Ovary (tissue), 9 donors: ENCODE results near the gene CSAG3. TPM values are rescaled to one million over a fixed set of nuclear protein-coding genes. Genes with fewer than 3 reads are reported as not detected.
"Not testable (repeated sequence)": the region's sequence is repeated elsewhere in the genome, so short reads cannot be mapped to it uniquely, and the experiment has no call there.

Experiments
- DNase-seq, 5 donors: peaks; one replicate each; pipeline ENCODE4 v3.0.0-alpha.2; 2019 to 2020
- H3K27ac ChIP-seq, 2 donors: fragments of 200-600 bp; one replicate each; pipeline versions ENCODE4 v1.5.1 to v1.8.0; 2019 to 2022
- H3K27me3 ChIP-seq: fragments of 200-600 bp; one replicate; pipeline ENCODE4 v1.8.0; 2022
- H3K36me3 ChIP-seq: fragments of 200-600 bp; sonication (generic); one replicate; pipeline ENCODE4 v1.5.1; 2019
- H3K4me1 ChIP-seq: one replicate; pipeline ENCODE4 v1.8.1; 2013; ENCODE audit warnings: mild to moderate bottlenecking, moderate library complexity; ENCODE audit not compliant: insufficient read depth
- H3K4me3 ChIP-seq: fragments of 200-600 bp; sonication (generic); one replicate; pipeline ENCODE4 v1.5.1; 2017
- H3K9me3 ChIP-seq, 2 donors: fragments of 200-600 bp in 1 of 2; sonication (generic) in 1 of 2; one replicate each; pipeline versions ENCODE4 v1.5.1 to v1.8.1; 2013 to 2019; ENCODE audit warnings: mild to moderate bottlenecking in 1 of 2, moderate library complexity in 1 of 2
- EP300 ChIP-seq: sonication (generic); formaldehyde crosslinking; IDR thresholded peaks from one replicate; pipeline ENCODE4 v1.6.1; 2017; ENCODE audit warnings: antibody characterized with exemption
- POLR2A ChIP-seq: fragments of 450-650 bp; IDR thresholded peaks from one replicate; pipeline ENCODE4 v1.6.1; 2017; ENCODE audit warnings: antibody characterized with exemption, mild to moderate bottlenecking, moderate library complexity
- WGBS, 3 donors: extraction: QIAGEN DNeasy Blood & Tissue Kit in 1 of 3; methylation state at CpG; one replicate each; pipeline versions ENCODE4 v1.1.5 to v1.1.7; 2013 to 2017; 5-methylcytosine and 5-hydroxymethylcytosine counted together
- intact Hi-C, 4 donors: fragments of 100-400 bp; cut with DNase I; formaldehyde crosslinking; loops; one replicate each; pipeline versions ENCODE4 v1.11.0 to v1.15.1; 2022 to 2023
- polyA plus RNA-seq, 2 donors: library from polyadenylated mRNA; stranded (reverse); fragments of 200-250 nt in 1 of 2; fragments of 350-450 nt in 1 of 2; fragmentation: Illumina TruSeq in 1 of 2; extraction: RNeasy Lipid Tissue Mini Kit (QIAGEN cat#74804) in 1 of 2; gene quantifications; one replicate each; pipeline ENCODE4 v1.2.3, GENCODE V29; 2013 to 2014
- total RNA-seq, 7 donors: library from RNA; depleted of rRNA in 2 of 7; stranded (reverse); fragments of >200 nt in 2 of 7; fragmentation: NEBNext Ultra II Directional in 3 of 7; extraction: Animal tissue kit (Norgen Biotek cat#: 25700) in 3 of 7; gene quantifications; one replicate each; pipeline versions ENCODE4 v1.1.0 to v1.2.4, GENCODE V29; 2016 to 2023
- TF ChIP-seq, protein P1 (sequence below), 3 donors: fragments of 450-650 bp in 2 of 3; fragments of 200-600 bp in 1 of 3; IDR thresholded peaks; one replicate each; pipeline versions ENCODE4 v1.5.1 to v1.8.0; 2016 to 2022; ENCODE audit warnings: antibody characterized with exemption in 3 of 3, mild to moderate bottlenecking in 1 of 3
- donor health status: DM: no; HTN: no; CAD: no; lungs with moderate emphysema.
- donor health status: DM: no; HTN: no; CAD: no.
- donor health status: Bipolar disorder and iron deficiency.
- donor health status: DM: yes; HTN: yes; CAD: no.
- donor health status: DM: no; HTN: no; CAD: no.
- donor health status: DM: yes; HTN: yes; CAD: no.

The CSAG3 gene
- total and polyA plus RNA-seq, 9 donors, result not detected

- H3K36me3 ChIP-seq, intact Hi-C loops, H3K4me1 ChIP-seq, H3K9me3 ChIP-seq, H3K27me3 ChIP-seq, H3K4me3 ChIP-seq, H3K27ac ChIP-seq: not testable (repeated sequence)
- 63 to 64% (median 63%) methylated on average over 9 of the region's 9 CpGs for WGBS, 3 donors
- peak in 1 of 5 donors; percentile 1 for DNase-seq
Measured at GRCh38 chrX:152766562-152766961, 7.5 kb downstream of the CSAG3 start.

DNA sequence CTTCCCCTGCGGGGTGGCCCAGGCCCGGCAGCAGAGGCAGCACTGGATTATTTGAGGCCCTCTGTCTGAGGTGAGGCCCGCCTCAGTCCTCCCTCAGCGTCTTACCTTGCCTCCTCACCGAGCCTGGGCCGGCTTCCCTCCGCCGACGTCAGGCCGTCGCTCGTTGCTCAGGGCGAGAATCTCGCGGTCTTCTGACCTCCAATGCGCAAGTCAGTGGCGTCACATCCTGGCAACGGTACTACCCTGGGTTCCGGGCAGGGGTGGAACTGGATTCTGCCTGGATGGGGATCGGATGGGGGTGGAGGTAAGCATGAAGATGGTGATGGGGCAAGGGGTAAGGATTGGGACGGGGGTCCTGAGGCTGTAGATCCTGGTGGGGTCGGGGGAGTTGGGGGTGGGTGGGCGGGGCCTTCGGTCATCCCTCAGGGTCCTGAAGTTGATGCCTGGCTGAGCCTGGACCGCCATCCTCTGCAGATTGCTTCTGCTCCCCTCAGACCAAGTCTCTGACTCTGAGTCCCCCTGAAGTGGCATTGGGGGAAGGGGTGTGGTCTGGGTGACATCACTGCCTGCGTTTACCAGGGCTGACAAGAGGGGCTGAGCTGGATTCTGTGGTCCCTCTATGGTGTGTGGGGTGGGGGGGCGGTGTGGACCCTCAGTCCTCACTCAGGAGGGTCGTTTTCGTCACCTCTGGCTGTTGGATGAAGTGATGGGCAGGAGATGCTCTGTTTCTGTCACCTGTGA is 10.7 kb downstream of the CSAG3 start, which contains the start of gene MAGEA6:
MAGEA6 (minus strand) TSS at position 141 of the 741 bp plus-strand sequence. CDS start 2,039 bp downstream, outside the sequence.
- H3K27ac ChIP-seq, DNase-seq, H3K4me3 ChIP-seq, H3K36me3 ChIP-seq, H3K4me1 ChIP-seq, intact Hi-C loops, H3K27me3 ChIP-seq, H3K9me3 ChIP-seq: not testable (repeated sequence)
- 66% methylated on average over 2 of the region's 29 CpGs; no CpG with 5 or more reads in 2 of the 3 donors for WGBS, 3 donors

GRCh38 chrX:152787062-152787461 is 28.0 kb downstream of the CSAG3 start:
- H3K4me1 ChIP-seq, H3K4me3 ChIP-seq, H3K9me3 ChIP-seq, H3K27ac ChIP-seq, H3K27me3 ChIP-seq, DNase-seq, H3K36me3 ChIP-seq, intact Hi-C loops: not testable (repeated sequence)
- no CpG with 5 or more reads among the region's 3 CpGs for WGBS, 3 donors

DNA sequence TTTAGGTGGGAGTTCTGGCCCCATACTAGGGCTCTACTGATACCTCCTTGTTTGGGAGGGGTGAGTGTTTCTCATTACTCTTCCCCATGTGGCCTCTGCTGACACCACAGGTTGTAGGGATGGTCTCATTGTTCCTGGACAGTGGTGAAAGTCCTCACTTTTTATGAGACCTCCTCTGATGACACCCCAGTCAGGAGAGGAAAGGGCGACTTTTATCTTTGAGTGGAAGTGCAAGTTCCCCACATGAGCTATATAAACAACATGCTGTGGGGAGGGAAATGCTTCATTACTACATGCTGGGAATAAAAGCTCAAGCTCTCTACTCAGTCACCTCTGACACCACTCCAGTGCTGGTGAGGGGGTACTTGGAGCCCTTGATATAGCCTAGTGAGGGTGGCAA is 39.9 kb downstream of the CSAG3 start:
- 49 to 82% (median 63%) methylated on average over 1 of the region's 1 CpG for WGBS, 3 donors
- Histone ChIP-seq H3K27ac (no peak overlapping the region), H3K4me1 (no peaks in the 10 kb centered on the region), H3K9me3 (no peaks in the 10 kb centered on the region), H3K4me3 (no peak overlapping the region), H3K36me3 (no peaks in the 10 kb centered on the region), H3K27me3 (no peaks in the 10 kb centered on the region)
- intact Hi-C loops, result no loop called here
- DNase-seq, result no peak
- TF ChIP-seq POLR2A (no peak), EP300 (no peak)
- TF ChIP-seq, protein P1, sequence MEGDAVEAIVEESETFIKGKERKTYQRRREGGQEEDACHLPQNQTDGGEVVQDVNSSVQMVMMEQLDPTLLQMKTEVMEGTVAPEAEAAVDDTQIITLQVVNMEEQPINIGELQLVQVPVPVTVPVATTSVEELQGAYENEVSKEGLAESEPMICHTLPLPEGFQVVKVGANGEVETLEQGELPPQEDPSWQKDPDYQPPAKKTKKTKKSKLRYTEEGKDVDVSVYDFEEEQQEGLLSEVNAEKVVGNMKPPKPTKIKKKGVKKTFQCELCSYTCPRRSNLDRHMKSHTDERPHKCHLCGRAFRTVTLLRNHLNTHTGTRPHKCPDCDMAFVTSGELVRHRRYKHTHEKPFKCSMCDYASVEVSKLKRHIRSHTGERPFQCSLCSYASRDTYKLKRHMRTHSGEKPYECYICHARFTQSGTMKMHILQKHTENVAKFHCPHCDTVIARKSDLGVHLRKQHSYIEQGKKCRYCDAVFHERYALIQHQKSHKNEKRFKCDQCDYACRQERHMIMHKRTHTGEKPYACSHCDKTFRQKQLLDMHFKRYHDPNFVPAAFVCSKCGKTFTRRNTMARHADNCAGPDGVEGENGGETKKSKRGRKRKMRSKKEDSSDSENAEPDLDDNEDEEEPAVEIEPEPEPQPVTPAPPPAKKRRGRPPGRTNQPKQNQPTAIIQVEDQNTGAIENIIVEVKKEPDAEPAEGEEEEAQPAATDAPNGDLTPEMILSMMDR (IDR thresholded peaks at IDR 0.05), result no peak

- no peak for DNase-seq
- no peaks in the 10 kb centered on the region for H3K9me3 ChIP-seq
- no peak overlapping the region for H3K4me3 ChIP-seq
- intact Hi-C loops, result no loop called here
- TF ChIP-seq POLR2A, result no peak
- TF ChIP-seq EP300, result no peak
- TF ChIP-seq, protein P1 (IDR thresholded peaks at IDR 0.05), result no peak
- H3K36me3 ChIP-seq, result no peaks in the 10 kb centered on the region
- no peak overlapping the region for H3K27ac ChIP-seq
- WGBS, 3 donors, result 74 to 85% (median 84%) methylated on average over 4 of the region's 4 CpGs
- H3K27me3 ChIP-seq, result no peaks in the 10 kb centered on the region
- no peaks in the 10 kb centered on the region for H3K4me1 ChIP-seq
Measured at GRCh38 chrX:152806035-152806434, 47.0 kb downstream of the CSAG3 start.

Other genes starting within 250 kb of the CSAG3 start
- under 1 TPM in 4 of 7 donors, not detected in 3; 0.05 to 0.23 (median 0.13) TPM for gene GABRQ, start 121.3 kb upstream of the CSAG3 start, total RNA-seq
- under 1 TPM in 1 of 2 donors, not detected in 1; 0.03 TPM for gene GABRQ, start 121.3 kb upstream of the CSAG3 start, polyA plus RNA-seq
- under 1 TPM in 1 of 7 donors, not detected in 6; 0.15 TPM for gene MAGEA3, start 60.4 kb upstream of the CSAG3 start, total RNA-seq
- not detected for gene MAGEA3, start 60.4 kb upstream of the CSAG3 start, polyA plus RNA-seq
- gene CSAG2, start 49.9 kb upstream of the CSAG3 start, total RNA-seq, result not detected
- not detected for gene CSAG2, start 49.9 kb upstream of the CSAG3 start, polyA plus RNA-seq
- under 1 TPM in 1 of 7 donors, not detected in 6; 0.13 TPM for gene MAGEA2B, start 44.6 kb upstream of the CSAG3 start, total RNA-seq
- gene MAGEA2B, start 44.6 kb upstream of the CSAG3 start, polyA plus RNA-seq, result not detected
- gene CSAG1, start 25.5 kb upstream of the CSAG3 start, total RNA-seq, result not detected
- gene CSAG1, start 25.5 kb upstream of the CSAG3 start, polyA plus RNA-seq, result not detected
- not detected for gene MAGEA12, start 25.5 kb upstream of the CSAG3 start, total RNA-seq
- not detected for gene MAGEA12, start 25.5 kb upstream of the CSAG3 start, polyA plus RNA-seq
- under 1 TPM in 1 of 7 donors, not detected in 6; 0.17 TPM for gene MAGEA2, start 5.4 kb upstream of the CSAG3 start, total RNA-seq
- gene MAGEA2, start 5.4 kb upstream of the CSAG3 start, polyA plus RNA-seq, result not detected
- gene MAGEA6, start 10.5 kb downstream of the CSAG3 start, total RNA-seq, result not detected
- gene MAGEA6, start 10.5 kb downstream of the CSAG3 start, polyA plus RNA-seq, result not detected
- 10 to 100 TPM; 18.5 to 94.3 (median 48.1) TPM for gene CETN2, start 71.5 kb downstream of the CSAG3 start, total RNA-seq
- 100 to 1,000 TPM in 1 of 2 donors, 10 to 100 TPM in 1; 42.9 to 119 TPM for gene CETN2, start 71.5 kb downstream of the CSAG3 start, polyA plus RNA-seq
- gene NSDHL, start 71.8 kb downstream of the CSAG3 start, total RNA-seq, result 10 to 100 TPM in 6 of 7 donors, 1 to 10 TPM in 1; 5.0 to 33.8 (median 12.3) TPM
- gene NSDHL, start 71.8 kb downstream of the CSAG3 start, polyA plus RNA-seq, result 10 to 100 TPM; 11.9 to 48.6 TPM
- gene ZNF185, start 138.8 kb downstream of the CSAG3 start, total RNA-seq, result 10 to 100 TPM in 3 of 7 donors, 1 to 10 TPM in 4; 3.5 to 26.9 (median 10.0) TPM
- gene ZNF185, start 138.8 kb downstream of the CSAG3 start, polyA plus RNA-seq, result 10 to 100 TPM in 1 of 2 donors, 1 to 10 TPM in 1; 4.7 to 28.7 TPM
- gene PNMA5, start 234.9 kb downstream of the CSAG3 start, total RNA-seq, result not detected
- gene PNMA5, start 234.9 kb downstream of the CSAG3 start, polyA plus RNA-seq, result under 1 TPM in 1 of 2 donors, not detected in 1; 0.02 TPM